K562 (cell line): ENCODE results near the gene DNAJC13. TPM values are rescaled to one million over a fixed set of nuclear protein-coding genes. Genes with fewer than 3 reads are reported as not detected.

ENCODE experiments used
- ATAC-seq: fragments of 200-7000 bp; cut with Tn5 transposase; 3 replicates; pipeline ENCODE4 v1.9.1; 2020; ENCODE audit warnings: moderate library complexity
- BruUV-seq: library from RNA; stranded (reverse); fragments of 400-500 nt; replicated peaks from 2 replicates; lab custom pipeline; 2021; lab: Mats Ljungman, UMichigan
- CTCF ChIA-PET: fragments of 300-600 bp; formaldehyde crosslinking; extraction: SDS; loops from one replicate; lab custom pipeline; 2021; ENCODE audit warnings: low intra/inter-chr PET ratio; lab: Yijun Ruan, JAX
- POLR2A ChIA-PET: fragments of 300-600, 350-650 bp; sonication (Branson Sonifier 250); formaldehyde crosslinking; extraction: SDS; loops from one replicate; lab custom pipeline; 2021; ENCODE audit warnings: antibody characterized with exemption, inconsistent platforms; lab: Yijun Ruan, JAX
- DNase-seq, 4 experiments: peaks; one replicate each; pipeline versions ENCODE4 v3.0.0 to v3.0.0-alpha.2; 2011 to 2018; ENCODE audit warnings: low spot score in 3 of 4, mixed read lengths in 3 of 4; ENCODE audit errors: extremely low read depth in 1 of 4
- FAIRE-seq: peaks from 2 replicates; lab custom pipeline; 2011; peaks lifted over from hg19 to GRCh38; lab: Jason Lieb, UNC
- H2AFZ ChIP-seq: 2 replicates; pipeline ENCODE4 v1.6.0; 2011; ENCODE audit warnings: low read depth, low read length, control low read depth, inconsistent platforms
- H3K27ac ChIP-seq: fragments of 200-600 bp; 3 replicates; pipeline ENCODE4 v1.8.0; 2011; ENCODE audit warnings: low read depth, mild to moderate bottlenecking, control low read depth, inconsistent platforms, low read length, moderate library complexity, mixed read lengths; ENCODE audit errors: extremely low read depth
- H3K27me3 ChIP-seq, 2 experiments: fragments of 300-600 bp in 1 of 2; 2 replicates in 1 of 2; 3 replicates in 1 of 2; pipeline versions ENCODE4 v1.6.0 to v1.8.0; 2011; ENCODE audit warnings: inconsistent platforms in 2 of 2, low read length in 2 of 2, mild to moderate bottlenecking in 1 of 2, mixed read lengths in 1 of 2, moderate library complexity in 1 of 2; ENCODE audit not compliant: control insufficient read depth in 2 of 2, insufficient read depth in 2 of 2
- H3K36me3 ChIP-seq: fragments of 300-600 bp; 3 replicates; pipeline ENCODE4 v1.8.0; 2011; ENCODE audit warnings: mild to moderate bottlenecking, low read length, inconsistent platforms; ENCODE audit not compliant: control insufficient read depth, insufficient read depth
- H3K4me1 ChIP-seq, 2 experiments: fragments of 200-600 bp in 1 of 2; replicated peaks in 1 of 2; 2 replicates in 1 of 2; 3 replicates in 1 of 2; pipeline versions ENCODE4 v1.5.1 to v1.8.0; 2011; ENCODE audit warnings: inconsistent platforms in 2 of 2, low read length in 2 of 2, mild to moderate bottlenecking in 1 of 2, mixed read lengths in 1 of 2, moderate library complexity in 1 of 2; ENCODE audit not compliant: control insufficient read depth in 2 of 2, insufficient read depth in 2 of 2
- H3K4me2 ChIP-seq: 2 replicates; pipeline ENCODE4 v1.6.1; 2011; ENCODE audit warnings: low read length, control low read depth, inconsistent platforms, mixed read lengths; ENCODE audit not compliant: insufficient read depth
- H3K4me3 ChIP-seq: fragments of 200-600 bp; sonication (generic), shearing (Covaris generic); 2 replicates; pipeline ENCODE4 v1.5.1; 2016; ENCODE audit warnings: control low read depth, inconsistent platforms
- H3K79me2 ChIP-seq: fragments of 200-600 bp; 3 replicates; pipeline ENCODE4 v1.8.0; 2011; ENCODE audit warnings: low read length, inconsistent platforms; ENCODE audit not compliant: control insufficient read depth, insufficient read depth
- H3K9ac ChIP-seq, 2 experiments: 2 replicates each; pipeline versions ENCODE4 v1.6.0 to v1.6.1; 2011; ENCODE audit warnings: low read depth in 2 of 2, low read length in 2 of 2, control low read depth in 1 of 2, inconsistent platforms in 1 of 2, mild to moderate bottlenecking in 1 of 2, mixed read lengths in 1 of 2; ENCODE audit not compliant: insufficient read depth in 1 of 2
- H3K9me1 ChIP-seq: one replicate; pipeline ENCODE4 v1.6.0; 2011; ENCODE audit warnings: inconsistent platforms, mild to moderate bottlenecking, low read length, moderate library complexity; ENCODE audit not compliant: control insufficient read depth, insufficient read depth
- H3K9me3 ChIP-seq: replicated peaks from 2 replicates; pipeline ENCODE4 v1.5.1; 2011; ENCODE audit warnings: low read depth, low read length, inconsistent platforms; ENCODE audit not compliant: control insufficient read depth, insufficient read depth
- H4K20me1 ChIP-seq: replicated peaks from 2 replicates; pipeline ENCODE4 v1.6.1; 2011; ENCODE audit warnings: low read length, inconsistent platforms, mixed read lengths; ENCODE audit not compliant: control insufficient read depth, insufficient read depth
- CLOCK ChIP-seq: fragments of 250-450 bp; sonication (Bioruptor Pico); IDR thresholded peaks from 2 replicates; pipeline ENCODE4 v1.4.0; 2020; ENCODE audit warnings: mild to moderate bottlenecking, moderate library complexity, borderline replicate concordance
- CREB3 ChIP-seq: fragments of 450-650 bp; conservative IDR thresholded peaks from 2 replicates; pipeline ENCODE4 v1.6.1; 2016; ENCODE audit warnings: missing genetic modification characterization, low read depth, mild to moderate bottlenecking, missing compliant biosample characterization, moderate library complexity
- GABPB1 ChIP-seq: sonication (generic); formaldehyde crosslinking; IDR thresholded peaks from 2 replicates; pipeline ENCODE4 v1.8.0; 2022; ENCODE audit warnings: mild to moderate bottlenecking, missing genetic modification reagents
- ID3 ChIP-seq, 2 experiments: fragments of 250-450 bp in 1 of 2; fragments of 450-650 bp in 1 of 2; sonication (Bioruptor Pico) in 1 of 2; IDR thresholded peaks; 2 replicates each; pipeline versions ENCODE4 v1.6.1 to v1.8.0; 2016 to 2021; ENCODE audit warnings: mild to moderate bottlenecking in 2 of 2, moderate library complexity in 2 of 2, missing compliant biosample characterization in 1 of 2, missing genetic modification characterization in 1 of 2
- KLF6 ChIP-seq: fragments of 250-450 bp; sonication (Bioruptor Pico); IDR thresholded peaks from 2 replicates; pipeline ENCODE4 v1.4.0; 2020; ENCODE audit warnings: mild to moderate bottlenecking, moderate library complexity, borderline replicate concordance
- NFE2L1 ChIP-seq: fragments of 450-650 bp; IDR thresholded peaks from 2 replicates; pipeline ENCODE4 v1.6.1; 2016; ENCODE audit warnings: missing genetic modification characterization, low read depth, mild to moderate bottlenecking, missing compliant biosample characterization, moderate library complexity, borderline replicate concordance
- NFXL1 ChIP-seq: fragments of 450-650 bp; formaldehyde crosslinking; IDR thresholded peaks from 2 replicates; pipeline ENCODE4 v1.4.0; 2021; ENCODE audit warnings: mild to moderate bottlenecking
- SRF ChIP-seq, 2 experiments: fragments of 250-450, 450-650 bp in 1 of 2; sonication (Bioruptor Pico) in 1 of 2; sonication (generic) in 1 of 2; formaldehyde crosslinking; IDR thresholded peaks; 2 replicates each; pipeline versions ENCODE4 v1.5.0 to v1.5.1; 2020 to 2022; ENCODE audit warnings: mild to moderate bottlenecking in 1 of 2, missing genetic modification reagents in 1 of 2
- TCF7L2 ChIP-seq: fragments of 150-350 bp; IDR thresholded peaks from 2 replicates; pipeline ENCODE4 v1.6.1; 2016; ENCODE audit warnings: low read depth, mild to moderate bottlenecking, low read length, moderate library complexity
- WGBS: fragments of 100-300 bp; shearing (Covaris generic); methylation state at CpG from one replicate; pipeline ENCODE4 v1.1.6; 2016; ENCODE audit warnings: low coverage, mixed read lengths; ENCODE audit not compliant: insufficient coverage; ENCODE audit errors: missing lambda C conversion rate; 5-methylcytosine and 5-hydroxymethylcytosine counted together
- in situ Hi-C: fragments of 300-500 bp; cut with MboI; formaldehyde crosslinking; loops from 4 replicates; pipeline ENCODE4 v1.15.0; 2018; ENCODE audit warnings: inconsistent platforms, mixed read lengths
- intact Hi-C: fragments of 100-400 bp; cut with micrococcal nuclease; formaldehyde crosslinking; loops from 2 replicates; pipeline ENCODE4 v1.14.2; 2022
- polyA plus RNA-seq, 8 experiments: library from polyadenylated mRNA; depleted of rRNA in 4 of 8; stranded (reverse) in 5 of 8; unstranded in 3 of 8; fragments of >200 nt; fragmentation: Nextera tagmentation in 2 of 8; fragmentation: Illumina TruSeq in 1 of 8; extraction: Ambion mirVana in 2 of 8; extraction: Trizol in 1 of 8; gene quantifications; 2 replicates each; pipeline versions ENCODE4 v1.2.1 to v1.2.3, GENCODE V29; 2011 to 2014; ENCODE audit warnings: inconsistent platforms in 1 of 8, missing spikeins in 1 of 8
- total RNA-seq, 7 experiments: library from RNA; depleted of rRNA in 6 of 7; stranded (reverse); fragments of >200 nt in 6 of 7; fragmentation: Illumina TruSeq in 2 of 7; extraction: Trizol in 2 of 7; gene quantifications; 2 replicates each; pipeline versions ENCODE4 v1.2.1 to v1.2.3, GENCODE V29; 2011 to 2021; ENCODE audit warnings: low replicate concordance in 1 of 7

Gene DNAJC13
- total and polyA plus RNA-seq, 9 of the 15 experiments (the other 6 are each of a cell fraction or from before 2014, with no cell fraction given): 2.9 to 17.1 (median 10.2) TPM

- in situ Hi-C loops: no loop called here
- Histone ChIP-seq H3K4me1 (no peaks in the 10 kb centered on the region), H2AFZ (no peak overlapping the region), H3K27ac (no peak overlapping the region), H3K9me3 (no peaks in the 10 kb centered on the region), H3K36me3 (peaks cover 4% of the 10 kb centered on the region; the same call in 1 of the 3 replicates), H3K27me3 (no peaks in the 10 kb centered on the region), H3K9ac (no peak overlapping the region), H3K9me1 (no peaks in the 10 kb centered on the region), H4K20me1 (no peaks in the 10 kb centered on the region), H3K79me2 (no peaks in the 10 kb centered on the region), H3K4me3 (no peak overlapping the region), H3K4me2 (no peak overlapping the region)
- no peak for DNase-seq
- no peak for FAIRE-seq
- CTCF ChIA-PET: no interaction called here
- POLR2A ChIA-PET: no interaction called here
- TF ChIP-seq CLOCK (CRISPR knock-in tag) (no peak), NFXL1 (CRISPR knock-in tag) (no peak), NFE2L1 (tag) (no peak), KLF6 (CRISPR knock-in tag) (no peak), ID3 (CRISPR knock-in tag; IDR thresholded peaks at IDR 0.05) (no peak), ID3 (tag; IDR thresholded peaks at IDR 0.05) (no peak), CREB3 (tag) (no peak), GABPB1 (CRISPR knock-in tag) (no peak), TCF7L2 (no peak), SRF (CRISPR knock-in tag; IDR thresholded peaks at IDR 0.05) (no peak)
- BruUV-seq: no TSS peak
- WGBS: 100% methylated on average over 1 of the region's 1 CpG
- intact Hi-C loops: loop anchor here (5.0 kb wide), 1 partner anchor 185 kb away; no protein-coding TSS in a partner anchor
- ATAC-seq: no peak
These were observed 120.0 kb downstream of the DNAJC13 start for GRCh38 chr3:132537297-132537696.
